ENCODE measurements around the gene TMEM63A. TPM values are rescaled to one million over a fixed set of nuclear protein-coding genes. Genes with fewer than 3 reads are reported as not detected.
A peak's percentile ranks its signal among the peaks of the same experiment; 100 is the strongest.

TMEM63A gene
- total and polyA plus RNA-seq, 2 of the 13 experiments (the other 11 are each of a cell fraction or from before 2014, with no cell fraction given) = 23.9 to 53.3 TPM

GRCh38 chr1:225923692-225924555, 41.7 kb upstream of the TMEM63A start, which contains the start of gene PYCR2 (continued):
- TF ChIP-seq GMEB2 (CRISPR knock-in tag; IDR thresholded peaks at IDR 0.05; ENCODE audit: low read depth) (peak; percentile 56), ZNF574 (CRISPR knock-in tag; IDR thresholded peaks at IDR 0.05) (peak; percentile 67), ZKSCAN8 (CRISPR knock-in tag; IDR thresholded peaks at IDR 0.05; ENCODE audit: borderline replicate concordance) (no peak), PRDM15 (CRISPR knock-in tag; IDR thresholded peaks at IDR 0.05) (no peak; the same call in 1 of the 2 replicates), TIGD3 (CRISPR knock-in tag; IDR thresholded peaks at IDR 0.05; ENCODE audit: borderline replicate concordance) (no peak), CAMTA2 (CRISPR knock-in tag; IDR thresholded peaks at IDR 0.05; ENCODE audit: borderline replicate concordance) (0 out of 2 replicates have a peak, but pooled peaks have one; percentile 41), PLRG1 (conservative IDR thresholded peaks at IDR 0.05) (no peak), ZNF761 (CRISPR knock-in tag; conservative IDR thresholded peaks at IDR 0.05) (0 out of 2 replicates have a peak, but pooled peaks have one; percentile 42), ZBTB26 (CRISPR knock-in tag; IDR thresholded peaks at IDR 0.05; ENCODE audit: borderline replicate concordance) (no peak; the same call in 1 of the 2 replicates), SNAPC5 (CRISPR knock-in tag; IDR thresholded peaks at IDR 0.05; ENCODE audit: borderline replicate concordance) (0 out of 2 replicates have a peak, but pooled peaks have one; percentile 33), DRAP1 (CRISPR knock-in tag; IDR thresholded peaks at IDR 0.05) (peak; percentile 39; the same call in 1 of the 2 replicates), ZNF605 (CRISPR knock-in tag; IDR thresholded peaks at IDR 0.05) (peak; percentile 33; the same call in 1 of the 2 replicates), ZMAT3 (CRISPR knock-in tag; conservative IDR thresholded peaks at IDR 0.05) (peak; percentile 86), ZNF580 (CRISPR knock-in tag; IDR thresholded peaks at IDR 0.05; ENCODE audit: borderline replicate concordance, low read depth) (peak; percentile 75; the same call in 1 of the 2 replicates), ZFP37 (CRISPR knock-in tag; IDR thresholded peaks at IDR 0.05; ENCODE audit: borderline replicate concordance) (no peak)

All from HepG2 (cell line).